ENCODE results near the gene SINHCAF. TPM values are rescaled to one million over a fixed set of nuclear protein-coding genes. Genes with fewer than 3 reads are reported as not detected.

SINHCAF gene
- total and polyA plus RNA-seq, 2 experiments from 2014 or later, result 66.2 to 122 TPM

- Histone ChIP-seq H3K4me1 (ENCODE audit: insufficient read depth) (peaks cover 4% of the 10 kb centered on the region), H3K27ac (no peak overlapping the region), H3K9me2 (replicated peaks; ENCODE audit: insufficient read depth) (no peaks in the 10 kb centered on the region), H4K20me1 (ENCODE audit: insufficient read depth, poor library complexity, severe bottlenecking) (peaks cover 4% of the 10 kb centered on the region), H3K9me3 (ENCODE audit: low read depth) (no peaks in the 10 kb centered on the region), H3K36me3 (replicated peaks; ENCODE audit: insufficient read depth, low read depth) (no peaks in the 10 kb centered on the region), H3K4me3 (no peak overlapping the region), H3K4me2 (no peak overlapping the region), H3K27me3 (no peaks in the 10 kb centered on the region), H2AFZ (no peak overlapping the region), H3K79me2 (peaks cover 98% of the 10 kb centered on the region)
- no peak for DNase-seq (ENCODE audit: low spot score)
- WGBS (ENCODE audit: low lambda C conversion rate, missing lambda C conversion rate), result 79% methylated on average over 3 of the region's 3 CpGs
- TF ChIP-seq, protein P1, sequence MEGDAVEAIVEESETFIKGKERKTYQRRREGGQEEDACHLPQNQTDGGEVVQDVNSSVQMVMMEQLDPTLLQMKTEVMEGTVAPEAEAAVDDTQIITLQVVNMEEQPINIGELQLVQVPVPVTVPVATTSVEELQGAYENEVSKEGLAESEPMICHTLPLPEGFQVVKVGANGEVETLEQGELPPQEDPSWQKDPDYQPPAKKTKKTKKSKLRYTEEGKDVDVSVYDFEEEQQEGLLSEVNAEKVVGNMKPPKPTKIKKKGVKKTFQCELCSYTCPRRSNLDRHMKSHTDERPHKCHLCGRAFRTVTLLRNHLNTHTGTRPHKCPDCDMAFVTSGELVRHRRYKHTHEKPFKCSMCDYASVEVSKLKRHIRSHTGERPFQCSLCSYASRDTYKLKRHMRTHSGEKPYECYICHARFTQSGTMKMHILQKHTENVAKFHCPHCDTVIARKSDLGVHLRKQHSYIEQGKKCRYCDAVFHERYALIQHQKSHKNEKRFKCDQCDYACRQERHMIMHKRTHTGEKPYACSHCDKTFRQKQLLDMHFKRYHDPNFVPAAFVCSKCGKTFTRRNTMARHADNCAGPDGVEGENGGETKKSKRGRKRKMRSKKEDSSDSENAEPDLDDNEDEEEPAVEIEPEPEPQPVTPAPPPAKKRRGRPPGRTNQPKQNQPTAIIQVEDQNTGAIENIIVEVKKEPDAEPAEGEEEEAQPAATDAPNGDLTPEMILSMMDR (IDR thresholded peaks at IDR 0.05; ENCODE audit: poor library complexity), result no peak
- no peak for TF ChIP-seq EZH2phosphoT487 (IDR thresholded peaks at IDR 0.05; ENCODE audit: low read depth, severe bottlenecking, unreplicated experiment)
- TF ChIP-seq EZH2 (IDR thresholded peaks at IDR 0.05; ENCODE audit: borderline replicate concordance), result no peak
Observed at GRCh38 chr12:31300783-31301182, 25.2 kb downstream of the SINHCAF start.

- H3K4me3 ChIP-seq, result no peak overlapping the region
- H3K4me2 ChIP-seq, result no peak overlapping the region
- 95% methylated on average over 1 of the region's 1 CpG for WGBS (ENCODE audit: low lambda C conversion rate, missing lambda C conversion rate)
- H3K9me3 ChIP-seq (ENCODE audit: low read depth), result no peaks in the 10 kb centered on the region
- H3K36me3 ChIP-seq (replicated peaks; ENCODE audit: insufficient read depth, low read depth), result no peaks in the 10 kb centered on the region
- peaks cover 98% of the 10 kb centered on the region for H3K79me2 ChIP-seq
- TF ChIP-seq EZH2 (IDR thresholded peaks at IDR 0.05; ENCODE audit: borderline replicate concordance) (no peak), EZH2phosphoT487 (IDR thresholded peaks at IDR 0.05; ENCODE audit: low read depth, severe bottlenecking, unreplicated experiment) (no peak)
- TF ChIP-seq, protein P1 (IDR thresholded peaks at IDR 0.05; ENCODE audit: poor library complexity), result no peak
- peaks cover 4% of the 10 kb centered on the region for H4K20me1 ChIP-seq (ENCODE audit: insufficient read depth, poor library complexity, severe bottlenecking)
- no peaks in the 10 kb centered on the region for H3K27me3 ChIP-seq
- H3K4me1 ChIP-seq (ENCODE audit: insufficient read depth), result peaks cover 4% of the 10 kb centered on the region
- no peak overlapping the region for H2AFZ ChIP-seq
- DNase-seq (ENCODE audit: low spot score), result no peak
- no peaks in the 10 kb centered on the region for H3K9me2 ChIP-seq (replicated peaks; ENCODE audit: insufficient read depth)
- no peak overlapping the region for H3K27ac ChIP-seq
Observed at GRCh38 chr12:31300341-31300740, 25.6 kb downstream of the SINHCAF start.

DNA sequence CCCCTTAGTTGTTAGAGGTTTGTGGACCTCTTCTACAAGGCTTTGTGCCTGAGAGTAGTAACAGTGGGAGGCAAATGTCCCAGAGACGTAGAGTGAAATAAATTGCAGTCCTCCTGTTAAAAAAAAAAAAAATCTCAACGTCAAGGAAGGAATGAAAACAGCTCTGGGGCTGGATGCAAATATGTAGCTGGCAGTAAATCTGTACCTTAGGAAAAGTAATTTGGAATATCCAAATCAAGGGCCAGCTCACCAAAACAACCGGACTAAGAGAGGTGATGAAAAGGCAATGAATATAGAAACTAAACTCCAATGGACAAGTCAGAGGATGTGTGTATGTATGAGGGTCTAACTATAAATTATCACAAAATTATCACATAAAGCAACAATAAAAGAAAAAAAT is 27.0 kb downstream of the SINHCAF start:
- Histone ChIP-seq H3K4me3 (no peak overlapping the region), H2AFZ (no peak overlapping the region), H3K9me2 (replicated peaks; ENCODE audit: insufficient read depth) (no peaks in the 10 kb centered on the region), H3K4me2 (no peak overlapping the region), H3K4me1 (ENCODE audit: insufficient read depth) (no peaks in the 10 kb centered on the region), H3K27ac (no peak overlapping the region), H3K79me2 (peaks cover 95% of the 10 kb centered on the region), H3K27me3 (no peaks in the 10 kb centered on the region), H3K36me3 (replicated peaks; ENCODE audit: insufficient read depth, low read depth) (no peaks in the 10 kb centered on the region), H3K9me3 (ENCODE audit: low read depth) (no peaks in the 10 kb centered on the region), H4K20me1 (ENCODE audit: insufficient read depth, poor library complexity, severe bottlenecking) (peaks cover 4% of the 10 kb centered on the region)
- no peak for TF ChIP-seq EZH2phosphoT487 (IDR thresholded peaks at IDR 0.05; ENCODE audit: low read depth, severe bottlenecking, unreplicated experiment)
- TF ChIP-seq, protein P1 (IDR thresholded peaks at IDR 0.05; ENCODE audit: poor library complexity), result no peak
- no peak for TF ChIP-seq EZH2 (IDR thresholded peaks at IDR 0.05; ENCODE audit: borderline replicate concordance)
- DNase-seq (ENCODE audit: low spot score), result no peak
- 75% methylated on average over 3 of the region's 3 CpGs for WGBS (ENCODE audit: low lambda C conversion rate, missing lambda C conversion rate)

DNA sequence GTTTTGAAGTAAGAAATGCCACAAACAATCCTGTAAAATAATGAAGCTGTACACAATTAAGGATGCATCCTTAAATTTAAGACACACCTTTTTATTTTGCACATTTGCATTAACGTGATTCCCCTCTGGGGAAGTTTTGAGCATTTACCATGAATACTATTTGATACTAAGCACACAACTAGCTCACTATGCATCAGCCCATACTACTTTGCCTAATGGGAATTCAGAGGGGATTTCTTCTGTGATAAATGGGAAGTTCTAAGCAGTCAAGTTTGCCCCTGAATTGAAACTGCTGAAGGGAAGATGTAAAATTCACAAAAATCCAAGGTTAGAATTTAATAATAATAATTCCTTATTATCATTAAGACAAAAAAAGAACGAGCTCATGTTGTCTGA is 27.4 kb downstream of the SINHCAF start:
- Histone ChIP-seq H3K9me2 (replicated peaks; ENCODE audit: insufficient read depth) (no peaks in the 10 kb centered on the region), H3K27me3 (no peaks in the 10 kb centered on the region), H3K4me2 (no peak overlapping the region), H4K20me1 (ENCODE audit: insufficient read depth, poor library complexity, severe bottlenecking) (peaks cover 4% of the 10 kb centered on the region), H3K79me2 (peaks cover 93% of the 10 kb centered on the region), H3K4me1 (ENCODE audit: insufficient read depth) (no peaks in the 10 kb centered on the region), H3K4me3 (no peak overlapping the region), H3K27ac (no peak overlapping the region), H2AFZ (no peak overlapping the region), H3K9me3 (ENCODE audit: low read depth) (no peaks in the 10 kb centered on the region), H3K36me3 (replicated peaks; ENCODE audit: insufficient read depth, low read depth) (no peaks in the 10 kb centered on the region)
- WGBS (ENCODE audit: low lambda C conversion rate, missing lambda C conversion rate), result 90% methylated on average over 2 of the region's 2 CpGs
- TF ChIP-seq, protein P1 (IDR thresholded peaks at IDR 0.05; ENCODE audit: poor library complexity), result no peak
- DNase-seq (ENCODE audit: low spot score), result no peak
